HL-60 (cell line): ENCODE data around the gene LMF1.
A peak's percentile ranks its signal among the peaks of the same experiment; 100 is the strongest.

Experiments used
- DNase-seq, 2 experiments: peaks; one replicate each; pipeline ENCODE4 v3.0.0-alpha.2; 2010 to 2020; ENCODE audit warnings: low read depth in 1 of 2, low spot score in 1 of 2
- H3K27ac ChIP-seq: fragments of 250-450 bp; sonication (Bioruptor Pico); replicated peaks from 2 replicates; pipeline ENCODE4 v1.5.1; 2020; ENCODE audit warnings: mild to moderate bottlenecking, moderate library complexity
- H3K27me3 ChIP-seq: fragments of 250-450 bp; sonication (Bioruptor Pico); 2 replicates; pipeline ENCODE4 v1.5.1; 2021; ENCODE audit warnings: mild to moderate bottlenecking, moderate library complexity; ENCODE audit not compliant: insufficient read depth, poor library complexity, severe bottlenecking
- H3K4me3 ChIP-seq: replicated peaks from 2 replicates; pipeline ENCODE4 v1.5.1; 2011; ENCODE audit warnings: mild to moderate bottlenecking, control low read depth, low read length; ENCODE audit not compliant: insufficient read depth
- CTCF ChIP-seq: IDR thresholded peaks from one replicate; pipeline ENCODE4 v1.5.1; 2011; ENCODE audit warnings: low read length, control low read depth, inconsistent platforms; ENCODE audit not compliant: insufficient read depth
- GABPA ChIP-seq: IDR thresholded peaks from 2 replicates; pipeline ENCODE4 v1.6.1; 2012; ENCODE audit warnings: low read depth
- POLR2AphosphoS5 ChIP-seq: IDR thresholded peaks from 2 replicates; pipeline ENCODE4 v1.6.1; 2012; ENCODE audit warnings: low read depth
- SPI1 ChIP-seq: IDR thresholded peaks from 2 replicates; pipeline ENCODE4 v1.6.1; 2012; ENCODE audit warnings: low read depth, mild to moderate bottlenecking, borderline replicate concordance
- TF ChIP-seq, protein P1 (sequence below): IDR thresholded peaks from 2 replicates; pipeline ENCODE4 v1.6.1; 2012; ENCODE audit warnings: low read depth; ENCODE audit not compliant: insufficient replicate concordance

LMF1 gene

GRCh38 chr16:807347-808084 is 163.3 kb downstream of the LMF1 start:
- Histone ChIP-seq H3K27ac (peak overlapping the region; percentile 93), H3K4me3 (peak overlapping the region; percentile 83), H3K27me3 (peaks cover 5% of the 10 kb centered on the region)
- peak; percentile 87 for TF ChIP-seq GABPA
- TF ChIP-seq, protein P1, sequence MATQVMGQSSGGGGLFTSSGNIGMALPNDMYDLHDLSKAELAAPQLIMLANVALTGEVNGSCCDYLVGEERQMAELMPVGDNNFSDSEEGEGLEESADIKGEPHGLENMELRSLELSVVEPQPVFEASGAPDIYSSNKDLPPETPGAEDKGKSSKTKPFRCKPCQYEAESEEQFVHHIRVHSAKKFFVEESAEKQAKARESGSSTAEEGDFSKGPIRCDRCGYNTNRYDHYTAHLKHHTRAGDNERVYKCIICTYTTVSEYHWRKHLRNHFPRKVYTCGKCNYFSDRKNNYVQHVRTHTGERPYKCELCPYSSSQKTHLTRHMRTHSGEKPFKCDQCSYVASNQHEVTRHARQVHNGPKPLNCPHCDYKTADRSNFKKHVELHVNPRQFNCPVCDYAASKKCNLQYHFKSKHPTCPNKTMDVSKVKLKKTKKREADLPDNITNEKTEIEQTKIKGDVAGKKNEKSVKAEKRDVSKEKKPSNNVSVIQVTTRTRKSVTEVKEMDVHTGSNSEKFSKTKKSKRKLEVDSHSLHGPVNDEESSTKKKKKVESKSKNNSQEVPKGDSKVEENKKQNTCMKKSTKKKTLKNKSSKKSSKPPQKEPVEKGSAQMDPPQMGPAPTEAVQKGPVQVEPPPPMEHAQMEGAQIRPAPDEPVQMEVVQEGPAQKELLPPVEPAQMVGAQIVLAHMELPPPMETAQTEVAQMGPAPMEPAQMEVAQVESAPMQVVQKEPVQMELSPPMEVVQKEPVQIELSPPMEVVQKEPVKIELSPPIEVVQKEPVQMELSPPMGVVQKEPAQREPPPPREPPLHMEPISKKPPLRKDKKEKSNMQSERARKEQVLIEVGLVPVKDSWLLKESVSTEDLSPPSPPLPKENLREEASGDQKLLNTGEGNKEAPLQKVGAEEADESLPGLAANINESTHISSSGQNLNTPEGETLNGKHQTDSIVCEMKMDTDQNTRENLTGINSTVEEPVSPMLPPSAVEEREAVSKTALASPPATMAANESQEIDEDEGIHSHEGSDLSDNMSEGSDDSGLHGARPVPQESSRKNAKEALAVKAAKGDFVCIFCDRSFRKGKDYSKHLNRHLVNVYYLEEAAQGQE = no peak
- no peak for TF ChIP-seq SPI1
- peak; percentile 87 for TF ChIP-seq POLR2AphosphoS5
- no peak for TF ChIP-seq CTCF
- DNase-seq = peak; percentile 90 to 95

DNA sequence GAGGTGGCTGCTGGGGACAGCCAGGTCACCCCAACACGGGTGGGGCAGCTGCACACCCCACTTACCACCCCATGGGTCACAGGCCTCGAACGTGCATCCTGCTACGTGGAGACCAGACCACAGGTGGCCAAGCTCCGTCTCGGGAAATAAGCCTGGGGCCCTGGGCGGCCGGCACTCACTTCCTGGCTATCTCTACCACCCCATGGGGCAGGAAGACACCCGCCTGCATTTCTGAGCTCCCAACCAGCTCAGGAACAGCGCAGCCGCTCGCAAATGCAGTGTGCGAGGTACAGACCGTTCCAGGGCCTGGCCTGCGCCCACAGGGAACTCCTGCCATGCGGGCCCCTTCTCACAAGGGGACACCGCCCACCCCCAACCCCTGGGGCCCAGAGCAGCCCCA is 165.3 kb downstream of the LMF1 start:
- no peak for TF ChIP-seq CTCF
- TF ChIP-seq GABPA = no peak
- TF ChIP-seq, protein P1 = no peak
- no peak for TF ChIP-seq SPI1
- no peak for TF ChIP-seq POLR2AphosphoS5
- H3K27me3 ChIP-seq = peaks cover 24% of the 10 kb centered on the region
- no peak overlapping the region for H3K27ac ChIP-seq
- no peak overlapping the region for H3K4me3 ChIP-seq
- no peak for DNase-seq

DNA sequence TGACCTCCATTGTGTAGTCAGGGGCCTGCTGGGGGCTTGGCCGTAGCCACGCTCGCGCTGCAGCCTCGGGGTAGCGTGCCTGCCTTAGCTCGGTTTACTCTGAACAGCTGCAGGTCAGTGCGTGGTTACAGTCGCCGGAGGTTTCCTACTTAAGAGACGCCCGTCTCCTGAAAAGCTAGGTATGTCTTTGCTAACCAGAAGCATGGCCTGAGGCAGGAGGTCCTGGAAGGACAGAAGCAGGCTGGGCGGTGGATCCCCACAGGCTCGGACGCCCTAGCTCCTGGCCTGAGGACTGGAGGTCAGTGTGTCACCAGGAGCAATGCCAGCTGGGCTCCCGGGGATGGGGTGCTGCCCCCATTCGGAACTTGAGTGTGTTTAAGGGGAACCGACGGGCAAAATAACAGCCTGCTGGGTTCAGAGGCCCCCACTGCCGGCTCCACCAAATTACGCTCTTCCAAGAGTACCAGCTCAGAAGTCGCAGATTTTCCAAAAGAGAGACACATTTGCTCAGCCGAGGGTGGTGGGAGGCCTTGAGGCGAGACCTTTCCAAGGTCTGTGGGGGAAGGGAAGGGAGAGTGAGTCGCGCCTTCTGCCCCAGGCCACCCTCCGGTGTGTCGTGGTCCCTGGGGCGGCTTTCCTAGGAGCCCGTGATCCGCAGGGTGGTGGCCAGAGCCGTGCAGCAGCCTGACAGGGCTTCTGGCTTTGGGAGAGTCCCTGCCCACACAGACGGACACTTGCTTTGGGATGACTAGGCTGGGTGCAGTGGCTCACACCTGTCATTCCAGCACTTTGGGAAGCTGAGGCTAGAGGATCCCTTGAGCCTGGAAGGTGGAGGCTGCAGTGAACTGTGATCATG is 166.4 kb downstream of the LMF1 start:
- Histone ChIP-seq H3K27ac (no peak overlapping the region), H3K27me3 (peaks cover 31% of the 10 kb centered on the region), H3K4me3 (no peak overlapping the region)
- DNase-seq = no peak
- TF ChIP-seq POLR2AphosphoS5 (no peak), SPI1 (no peak), CTCF (no peak), GABPA (no peak)
- TF ChIP-seq, protein P1 = no peak
